Stimulated activated CD4-positive, alpha-beta T cell treated with anti-CD3 and anti-CD28 coated beads, Interleukin-15, amount 100 ng/mL, for 48 hours (primary cell): ENCODE results near the gene FREM3.
A peak's percentile ranks its signal among the peaks of the same experiment; 100 is the strongest.
"Not testable (repeated sequence)": the region's sequence is repeated elsewhere in the genome, so short reads cannot be mapped to it uniquely, and the experiment has no call there.

Experiments
- DNase-seq, 2 donors: peaks; one replicate each; pipeline ENCODE4 v3.0.0-alpha.2; 2020; ENCODE audit warnings: low read depth in 2 of 2

FREM3 gene

GRCh38 chr4:143581331-143581946, 119.0 kb downstream of the FREM3 start:
- no peak for DNase-seq

GRCh38 chr4:143575331-143575730, 125.1 kb downstream of the FREM3 start:
- no peak for DNase-seq

GRCh38 chr4:143564472-143564871, 136.0 kb downstream of the FREM3 start:
- DNase-seq, result no peak

GRCh38 chr4:143559757-143560147, 140.7 kb downstream of the FREM3 start:
- peak in 1 of 2 donors; percentile 17 for DNase-seq

GRCh38 chr4:143558823-143559756, 141.4 kb downstream of the FREM3 start:
- DNase-seq, result peak; percentile 51 to 52

GRCh38 chr4:143558286-143558685, 142.2 kb downstream of the FREM3 start:
- no peak for DNase-seq

GRCh38 chr4:143555676-143556075, 144.8 kb downstream of the FREM3 start:
- no peak for DNase-seq

GRCh38 chr4:143554728-143555597, 145.5 kb downstream of the FREM3 start:
- DNase-seq, result no peak

- no peak for DNase-seq
These were observed 150.5 kb downstream of the FREM3 start for GRCh38 chr4:143549928-143550327.

- DNase-seq, result no peak
These were observed 160.8 kb downstream of the FREM3 start for GRCh38 chr4:143539670-143540023.

- DNase-seq, result no peak
These were observed 161.4 kb downstream of the FREM3 start for GRCh38 chr4:143538979-143539669.

- DNase-seq, result no peak
These were observed 168.5 kb downstream of the FREM3 start for GRCh38 chr4:143531788-143532491.

GRCh38 chr4:143531380-143531779, 169.1 kb downstream of the FREM3 start:
- no peak for DNase-seq

GRCh38 chr4:143528046-143528445, 172.4 kb downstream of the FREM3 start:
- DNase-seq, result not testable (repeated sequence)
